ENCODE results near the gene ADISSP. TPM values are rescaled to one million over a fixed set of nuclear protein-coding genes. Genes with fewer than 3 reads are reported as not detected.

ADISSP gene
- total and polyA plus RNA-seq, 7 experiments from 2014 or later = 14.0 to 27.4 (median 20.7) TPM

DNA sequence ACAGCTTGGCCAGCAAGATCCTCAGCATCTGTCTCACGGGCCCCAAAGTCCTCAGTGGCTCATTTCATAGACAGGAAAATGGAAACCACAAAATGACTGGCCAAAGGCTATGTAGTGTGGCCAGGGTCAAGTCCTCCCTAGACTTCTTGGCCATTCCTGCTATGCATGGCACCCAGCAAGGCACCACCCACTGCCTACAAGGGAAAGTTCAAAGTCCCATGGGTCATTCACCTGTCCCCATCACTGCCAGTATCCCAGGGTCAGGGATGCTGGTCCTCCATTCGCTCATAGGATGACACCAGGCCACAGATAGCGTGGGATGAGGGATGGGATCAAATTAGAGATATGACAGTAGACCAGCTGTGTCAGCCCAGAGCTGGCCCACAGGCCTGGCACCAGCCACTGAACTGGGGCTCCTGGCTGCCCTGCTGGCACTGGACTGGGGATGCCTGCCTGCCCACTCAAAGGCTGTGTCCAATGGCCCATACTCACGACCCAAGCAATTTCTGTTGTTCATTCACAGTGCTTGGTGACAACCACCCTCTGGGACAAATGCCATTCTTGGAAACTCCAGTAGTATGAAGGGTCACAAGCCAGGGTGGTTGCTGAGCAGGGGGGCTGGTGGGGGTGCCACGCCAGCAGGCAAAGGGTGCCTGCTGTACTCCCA lies 11.6 kb downstream of the ADISSP start:
- Mint-ChIP-seq H3K36me3 (peaks cover 0 to 14% (median 3%) of the 10 kb centered on the region in 5 donors), H3K4me1 (peaks cover 0 to 13% (median 4%) of the 10 kb centered on the region in 7 donors), H3K9me3 (no peaks in the 10 kb centered on the region), H3K27ac (peak overlapping the region in 1 of 9 donors; percentile 38), H3K4me3 (no peak overlapping the region), H3K27me3 (no peaks in the 10 kb centered on the region)
- DNase-seq (no peak), ATAC-seq (no peak)
- POLR2A ChIA-PET = no interaction called here
- no peak overlapping the region for H3K4me3 ChIP-seq (ENCODE audit: low read length)
- CTCF ChIA-PET = interaction anchor here (0.9 to 2.9 kb wide), 3 partner anchors 8 to 329 kb away, joined by 3 to 14 read pairs (median 4); partner anchors contain the start of gene ADISSP
- intact Hi-C loops (cut with micrococcal nuclease) = no loop called here
- peaks cover 0 to 5% of the 10 kb centered on the region in 2 donors for H3K4me1 ChIP-seq (ENCODE audit: control insufficient read depth in 2 of 2, insufficient read depth in 2 of 2, low read length in 2 of 2)
- H3K27ac ChIP-seq (ENCODE audit: low read depth, low read length) = no peak overlapping the region
- H3K36me3 ChIP-seq (ENCODE audit: control insufficient read depth in 2 of 3, insufficient read depth in 3 of 3, low read length in 3 of 3) = peaks cover 0 to 24% (median 0%) of the 10 kb centered on the region in 3 experiments
- H3K9me3 ChIP-seq (ENCODE audit: control insufficient read depth in 2 of 3, low read length in 3 of 3) = no peaks in the 10 kb centered on the region
- H3K27me3 ChIP-seq (ENCODE audit: control insufficient read depth in 2 of 2, insufficient read depth in 2 of 2, low read length in 2 of 2) = no peaks in the 10 kb centered on the region

GRCh38 chr20:3755269-3755668 lies 12.3 kb downstream of the ADISSP start:
- no peaks in the 10 kb centered on the region for H3K9me3 Mint-ChIP-seq
- ATAC-seq (no peak), DNase-seq (no peak)
- peaks cover 0 to 15% (median 4%) of the 10 kb centered on the region in 7 donors for H3K4me1 Mint-ChIP-seq
- no peaks in the 10 kb centered on the region for H3K27me3 Mint-ChIP-seq
- H3K27ac ChIP-seq (ENCODE audit: low read depth, low read length) = no peak overlapping the region
- peaks cover 0 to 24% (median 0%) of the 10 kb centered on the region in 3 experiments for H3K36me3 ChIP-seq (ENCODE audit: control insufficient read depth in 2 of 3, insufficient read depth in 3 of 3, low read length in 3 of 3)
- CTCF ChIA-PET = interaction anchor here (0.9 to 3.3 kb wide), 4 partner anchors 9 to 330 kb away, joined by 3 to 24 read pairs (median 10); partner anchors contain the start of gene ADISSP
- no peak overlapping the region for H3K4me3 ChIP-seq (ENCODE audit: low read length)
- H3K4me1 ChIP-seq (ENCODE audit: control insufficient read depth in 2 of 2, insufficient read depth in 2 of 2, low read length in 2 of 2) = peaks cover 0 to 5% of the 10 kb centered on the region in 2 donors
- H3K9me3 ChIP-seq (ENCODE audit: control insufficient read depth in 2 of 3, low read length in 3 of 3) = no peaks in the 10 kb centered on the region
- no peak overlapping the region for H3K27ac Mint-ChIP-seq
- intact Hi-C loops (cut with micrococcal nuclease) = no loop called here
- peaks cover 0 to 17% (median 3%) of the 10 kb centered on the region in 5 donors for H3K36me3 Mint-ChIP-seq
- no peak overlapping the region for H3K4me3 Mint-ChIP-seq
- H3K27me3 ChIP-seq (ENCODE audit: control insufficient read depth in 2 of 2, insufficient read depth in 2 of 2, low read length in 2 of 2) = no peaks in the 10 kb centered on the region
- POLR2A ChIA-PET = no interaction called here

- POLR2A ChIA-PET = interaction anchor here (0.6 kb wide), 1 partner anchor 107 kb away, joined by 5 read pairs; no protein-coding TSS in a partner anchor
- Mint-ChIP-seq H3K36me3 (peaks cover 0 to 17% (median 3%) of the 10 kb centered on the region in 5 donors), H3K9me3 (no peaks in the 10 kb centered on the region), H3K4me3 (no peak overlapping the region), H3K4me1 (peaks cover 0 to 15% (median 4%) of the 10 kb centered on the region in 7 donors), H3K27ac (peak overlapping the region in 1 of 9 donors; percentile 30), H3K27me3 (no peaks in the 10 kb centered on the region)
- peaks cover 0 to 5% of the 10 kb centered on the region in 2 donors for H3K4me1 ChIP-seq (ENCODE audit: control insufficient read depth in 2 of 2, insufficient read depth in 2 of 2, low read length in 2 of 2)
- H3K27ac ChIP-seq (ENCODE audit: low read depth, low read length) = no peak overlapping the region
- H3K9me3 ChIP-seq (ENCODE audit: control insufficient read depth in 2 of 3, low read length in 3 of 3) = no peaks in the 10 kb centered on the region
- H3K36me3 ChIP-seq (ENCODE audit: control insufficient read depth in 2 of 3, insufficient read depth in 3 of 3, low read length in 3 of 3) = peaks cover 0 to 24% (median 0%) of the 10 kb centered on the region in 3 experiments
- CTCF ChIA-PET = interaction anchor here (0.5 to 3.3 kb wide), 4 partner anchors 13 to 101 kb away, joined by 3 to 24 read pairs (median 10); partner anchors contain the start of gene ADISSP
- no peak overlapping the region for H3K4me3 ChIP-seq (ENCODE audit: low read length)
- DNase-seq = no peak
- no peaks in the 10 kb centered on the region for H3K27me3 ChIP-seq (ENCODE audit: control insufficient read depth in 2 of 2, insufficient read depth in 2 of 2, low read length in 2 of 2)
- no peak for ATAC-seq
- intact Hi-C loops (cut with micrococcal nuclease) = no loop called here
Observed at GRCh38 chr20:3754276-3754630, 13.3 kb downstream of the ADISSP start.

- ChIA-PET CTCF (interaction anchor here (0.5 to 3.3 kb wide), 5 partner anchors 11 to 102 kb away, joined by 3 to 24 read pairs (median 4); partner anchors contain the start of gene ADISSP), POLR2A (interaction anchor here (1.2 to 1.5 kb wide), 3 partner anchors 14 to 101 kb away, joined by 3 to 12 read pairs (median 5); partner anchors contain the start of gene ADISSP)
- intact Hi-C loops (cut with micrococcal nuclease) = loop anchor here (1.0 to 2.0 kb wide), 7 partner anchors 15 to 339 kb away; partner anchors contain the start of genes AP5S1 (in 2 of the 2), MAVS (in 1 of the 2) and SPEF1 (in 1 of the 2)
Observed at GRCh38 chr20:3753501-3754275, 13.9 kb downstream of the ADISSP start.

DNA sequence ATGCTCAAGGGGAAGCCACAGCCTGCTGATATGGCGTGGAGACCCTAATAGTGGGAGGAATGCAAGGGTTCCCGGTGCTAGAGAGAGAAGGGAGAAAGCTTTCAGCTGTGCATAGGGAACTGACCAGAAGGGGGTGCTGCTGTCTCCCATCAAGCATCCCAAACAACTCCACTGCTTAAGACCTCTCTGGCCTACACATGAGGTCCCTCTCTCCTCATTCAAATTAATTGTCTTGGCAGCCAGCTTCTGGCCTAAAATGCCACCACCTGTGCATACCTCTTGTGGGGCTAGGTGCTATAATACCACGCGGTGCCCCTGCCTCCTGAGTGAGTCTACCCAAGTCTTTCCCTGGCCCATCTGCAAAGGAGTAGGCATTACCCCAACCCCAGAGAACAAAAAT lies 14.5 kb downstream of the ADISSP start:
- intact Hi-C loops (cut with micrococcal nuclease) = loop anchor here (1.0 to 2.0 kb wide), 7 partner anchors 15 to 340 kb away; partner anchors contain the start of genes AP5S1 (in 2 of the 2), MAVS (in 1 of the 2) and SPEF1 (in 1 of the 2)
- H3K27me3 Mint-ChIP-seq = no peaks in the 10 kb centered on the region
- POLR2A ChIA-PET = interaction anchor here (1.2 to 1.5 kb wide), 3 partner anchors 15 to 102 kb away, joined by 3 to 12 read pairs (median 5); partner anchors contain the start of gene ADISSP

More at GRCh38 chr20:3753501-3754275, 13.9 kb downstream of the ADISSP start:
- H3K36me3 ChIP-seq (ENCODE audit: control insufficient read depth in 2 of 3, insufficient read depth in 3 of 3, low read length in 3 of 3) = peaks cover 0 to 24% (median 0%) of the 10 kb centered on the region in 3 experiments
- H3K27me3 ChIP-seq (ENCODE audit: control insufficient read depth in 2 of 2, insufficient read depth in 2 of 2, low read length in 2 of 2) = no peaks in the 10 kb centered on the region
- no peak for DNase-seq
- Mint-ChIP-seq H3K27me3 (no peaks in the 10 kb centered on the region), H3K4me1 (peaks cover 0 to 15% (median 4%) of the 10 kb centered on the region in 7 donors), H3K4me3 (no peak overlapping the region), H3K27ac (peak overlapping the region in 2 of 9 donors; percentile 34 to 86), H3K36me3 (peaks cover 0 to 17% (median 3%) of the 10 kb centered on the region in 5 donors), H3K9me3 (no peaks in the 10 kb centered on the region)
- ATAC-seq = no peak
- no peak overlapping the region for H3K4me3 ChIP-seq (ENCODE audit: low read length)
- H3K27ac ChIP-seq (ENCODE audit: low read depth, low read length) = no peak overlapping the region
- peaks cover 0 to 5% of the 10 kb centered on the region in 2 donors for H3K4me1 ChIP-seq (ENCODE audit: control insufficient read depth in 2 of 2, insufficient read depth in 2 of 2, low read length in 2 of 2)
- H3K9me3 ChIP-seq (ENCODE audit: control insufficient read depth in 2 of 3, low read length in 3 of 3) = no peaks in the 10 kb centered on the region

More for the DNA sequence above, 14.5 kb downstream of the ADISSP start:
- DNase-seq (peak in 8 of 9 donors; percentile 33 to 64 (median 56)), ATAC-seq (peak; percentile 82)
- no peaks in the 10 kb centered on the region for H3K27me3 ChIP-seq (ENCODE audit: control insufficient read depth in 2 of 2, insufficient read depth in 2 of 2, low read length in 2 of 2)
- Mint-ChIP-seq H3K27ac (peak overlapping the region in 5 of 9 donors; percentile 15 to 86 (median 47)), H3K4me3 (peak overlapping the region in 5 of 10 donors; percentile 32 to 83 (median 41)), H3K36me3 (peaks cover 0 to 14% (median 3%) of the 10 kb centered on the region in 5 donors), H3K4me1 (peaks cover 0 to 15% (median 4%) of the 10 kb centered on the region in 7 donors), H3K9me3 (no peaks in the 10 kb centered on the region)
- H3K36me3 ChIP-seq (ENCODE audit: control insufficient read depth in 2 of 3, insufficient read depth in 3 of 3, low read length in 3 of 3) = peaks cover 0 to 20% (median 0%) of the 10 kb centered on the region in 3 experiments
- H3K27ac ChIP-seq (ENCODE audit: low read depth, low read length) = no peak overlapping the region
- no peaks in the 10 kb centered on the region for H3K9me3 ChIP-seq (ENCODE audit: control insufficient read depth in 2 of 3, low read length in 3 of 3)
- no peak overlapping the region for H3K4me3 ChIP-seq (ENCODE audit: low read length)
- H3K4me1 ChIP-seq (ENCODE audit: control insufficient read depth in 2 of 2, insufficient read depth in 2 of 2, low read length in 2 of 2) = peaks cover 0 to 5% of the 10 kb centered on the region in 2 donors
- CTCF ChIA-PET = interaction anchor here (0.8 to 3.3 kb wide), 6 partner anchors 12 to 340 kb away, joined by 3 to 24 read pairs (median 4); partner anchors contain the start of gene ADISSP
